SH-SY5Y (cell line): ENCODE results near the gene ELMO1.

Experiments
- GATA2 ChIP-seq: IDR thresholded peaks from 2 replicates; pipeline ENCODE4 v1.6.1; 2011; ENCODE audit warnings: mild to moderate bottlenecking, low read depth, low read length
- GATA3 ChIP-seq: IDR thresholded peaks from 2 replicates; pipeline ENCODE4 v1.6.1; 2011; ENCODE audit warnings: low read depth, mild to moderate bottlenecking, low read length, moderate library complexity

DNA sequence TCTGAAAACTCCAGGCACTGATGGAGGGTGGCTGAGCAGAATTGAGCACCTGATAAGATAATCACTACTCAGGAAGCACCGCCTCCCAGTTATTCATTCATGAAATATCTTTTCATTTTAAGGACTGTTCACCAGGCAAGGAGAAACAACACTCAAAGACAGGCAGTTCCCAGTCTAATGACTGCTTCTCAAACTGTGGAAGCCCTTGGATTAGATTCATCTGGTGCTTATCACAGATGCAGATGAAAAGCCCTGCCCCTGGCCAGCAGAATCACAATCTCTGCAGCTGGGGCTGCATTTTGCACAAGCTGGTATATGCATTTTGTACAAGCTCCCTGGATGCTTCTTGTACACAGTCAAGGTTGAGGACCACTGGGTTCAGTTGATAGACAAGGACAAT lies 109.7 kb downstream of the ELMO1 start:
- peak; percentile 42; the same call in 1 of the 2 replicates for TF ChIP-seq GATA2
- no peak for TF ChIP-seq GATA3
